Sigmoid colon (tissue), 4 donors: ENCODE results near the gene NLGN1.

Source experiments
- CTCF ChIP-seq, 4 experiments: fragments of 450-650 bp in 3 of 4; fragments of 200-600 bp in 1 of 4; IDR thresholded peaks; one replicate each; pipeline ENCODE4 v1.5.1; 2016 to 2019; ENCODE audit warnings: antibody characterized with exemption in 4 of 4, mild to moderate bottlenecking in 3 of 4, moderate library complexity in 2 of 4
- EP300 ChIP-seq, 4 donors: sonication (generic); formaldehyde crosslinking; IDR thresholded peaks; one replicate each; pipeline ENCODE4 v1.6.1; 2017; ENCODE audit warnings: antibody characterized with exemption in 4 of 4
- POLR2AphosphoS5 ChIP-seq, 4 donors: sonication (generic); formaldehyde crosslinking; IDR thresholded peaks; one replicate each; pipeline ENCODE4 v1.6.1; 2017; ENCODE audit warnings: antibody characterized with exemption in 4 of 4

DNA sequence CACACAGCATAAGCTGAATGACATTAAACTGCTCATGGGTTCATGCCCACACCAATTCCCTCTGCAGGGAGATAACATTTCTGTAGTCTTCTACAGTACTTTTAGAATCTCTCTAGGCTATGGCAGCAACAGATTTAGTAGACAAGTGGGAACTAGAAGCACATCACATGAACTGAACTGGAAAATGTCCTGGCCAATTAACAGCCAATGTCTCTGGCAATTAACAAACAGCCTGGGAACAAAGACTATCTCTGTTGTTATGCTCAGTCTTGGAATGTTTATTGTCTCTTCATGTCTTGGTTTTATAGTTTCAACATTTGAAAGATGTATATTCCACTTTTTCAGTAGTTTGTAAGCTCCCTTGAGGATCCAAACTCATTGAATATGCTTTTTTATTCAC is 938.4 kb downstream of the NLGN1 start:
- no peak for TF ChIP-seq CTCF (IDR thresholded peaks at IDR 0.05)
- TF ChIP-seq POLR2AphosphoS5 (IDR thresholded peaks at IDR 0.05), result no peak
- TF ChIP-seq EP300 (IDR thresholded peaks at IDR 0.05), result no peak
